Retina (tissue), 1 donor: ENCODE measurements around the gene METTL22.

Experiments used
- DNase-seq: peaks from one replicate; pipeline ENCODE4 v3.0.0-alpha.2; 2016

The METTL22 gene, protein sequence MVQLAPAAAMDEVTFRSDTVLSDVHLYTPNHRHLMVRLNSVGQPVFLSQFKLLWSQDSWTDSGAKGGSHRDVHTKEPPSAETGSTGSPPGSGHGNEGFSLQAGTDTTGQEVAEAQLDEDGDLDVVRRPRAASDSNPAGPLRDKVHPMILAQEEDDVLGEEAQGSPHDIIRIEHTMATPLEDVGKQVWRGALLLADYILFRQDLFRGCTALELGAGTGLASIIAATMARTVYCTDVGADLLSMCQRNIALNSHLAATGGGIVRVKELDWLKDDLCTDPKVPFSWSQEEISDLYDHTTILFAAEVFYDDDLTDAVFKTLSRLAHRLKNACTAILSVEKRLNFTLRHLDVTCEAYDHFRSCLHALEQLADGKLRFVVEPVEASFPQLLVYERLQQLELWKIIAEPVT

DNA sequence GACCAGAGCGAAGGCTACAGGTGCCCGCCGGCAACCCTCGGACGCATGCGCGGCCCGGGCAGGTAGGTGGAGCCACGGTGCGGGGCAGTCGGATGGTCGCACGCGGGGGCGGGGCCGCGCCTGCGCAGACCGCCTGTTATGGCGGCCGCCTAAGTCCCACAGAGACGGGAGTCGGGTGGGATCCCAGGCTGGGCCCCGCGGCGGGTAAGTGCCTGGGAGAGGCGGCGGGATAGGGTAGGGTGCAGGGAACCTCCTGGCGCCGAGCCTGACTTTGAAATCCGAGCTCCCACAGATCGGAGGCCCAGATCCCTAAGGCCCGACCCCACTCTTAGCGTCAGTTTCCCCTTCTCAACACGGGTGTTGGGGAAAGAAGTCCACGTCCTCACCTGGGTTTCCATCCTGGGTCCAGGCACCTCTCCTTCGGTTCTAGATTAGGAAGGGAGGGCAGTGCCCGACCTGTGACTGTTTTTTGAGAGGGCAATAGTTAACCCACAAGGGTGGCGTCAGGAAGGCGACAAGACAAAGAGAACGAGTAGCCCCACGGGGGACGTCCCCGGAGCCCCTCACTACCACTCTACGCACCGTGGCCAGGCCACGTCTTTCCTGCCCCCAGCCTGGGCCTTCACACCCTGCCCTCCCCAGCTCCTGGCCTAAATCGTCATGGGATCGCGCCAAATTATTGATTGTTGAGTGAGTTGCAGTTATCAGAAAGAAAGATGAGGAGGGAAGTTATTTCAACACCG is at the start of gene METTL22:
Gene METTL22 (plus strand): TSS at position 127 of the 743 bp plus-strand sequence. CDS start 3,968 bp downstream, outside the sequence.
- peak; percentile 95 for DNase-seq

DNA sequence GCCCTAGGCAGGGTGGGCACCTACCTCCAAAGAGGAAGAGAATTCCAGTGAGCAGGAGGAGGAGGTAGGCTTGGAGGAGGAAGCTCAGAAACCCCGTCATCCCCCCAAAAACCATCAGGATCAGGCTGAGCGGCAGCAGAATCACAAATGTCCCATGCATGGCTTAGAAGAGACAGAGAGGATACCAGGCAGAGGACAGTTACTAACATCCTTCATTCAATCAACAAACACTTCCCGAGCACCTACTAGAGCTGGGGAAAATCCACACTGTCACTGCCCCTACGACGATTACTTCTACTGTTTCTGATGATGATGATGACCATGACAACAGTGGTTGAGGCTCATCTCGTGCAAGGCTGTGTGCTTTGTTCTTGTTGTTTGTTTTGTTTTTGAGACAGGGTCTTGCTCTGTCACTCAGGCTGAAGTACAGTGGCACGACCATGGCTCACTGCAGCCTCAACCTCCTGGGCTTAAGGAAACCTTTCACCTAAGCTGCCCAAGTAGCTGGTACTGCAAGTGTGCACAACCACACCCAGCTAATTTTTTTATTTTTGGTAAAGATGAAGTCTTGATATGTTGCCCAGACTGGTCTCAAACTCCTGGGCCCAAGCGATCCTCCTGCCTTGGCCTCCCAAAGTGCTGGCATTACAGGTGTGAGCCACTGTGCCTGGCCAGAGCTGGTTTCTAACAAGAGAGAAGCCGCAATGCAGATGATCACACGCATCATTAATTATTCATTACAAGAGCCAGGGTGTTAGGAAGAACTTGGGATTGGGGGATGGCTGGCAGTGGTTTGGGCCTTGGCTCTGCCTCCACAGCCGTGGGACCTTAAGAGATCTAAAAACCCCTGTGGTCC is 49.2 kb upstream of the METTL22 start:
- DNase-seq = no peak

DNA sequence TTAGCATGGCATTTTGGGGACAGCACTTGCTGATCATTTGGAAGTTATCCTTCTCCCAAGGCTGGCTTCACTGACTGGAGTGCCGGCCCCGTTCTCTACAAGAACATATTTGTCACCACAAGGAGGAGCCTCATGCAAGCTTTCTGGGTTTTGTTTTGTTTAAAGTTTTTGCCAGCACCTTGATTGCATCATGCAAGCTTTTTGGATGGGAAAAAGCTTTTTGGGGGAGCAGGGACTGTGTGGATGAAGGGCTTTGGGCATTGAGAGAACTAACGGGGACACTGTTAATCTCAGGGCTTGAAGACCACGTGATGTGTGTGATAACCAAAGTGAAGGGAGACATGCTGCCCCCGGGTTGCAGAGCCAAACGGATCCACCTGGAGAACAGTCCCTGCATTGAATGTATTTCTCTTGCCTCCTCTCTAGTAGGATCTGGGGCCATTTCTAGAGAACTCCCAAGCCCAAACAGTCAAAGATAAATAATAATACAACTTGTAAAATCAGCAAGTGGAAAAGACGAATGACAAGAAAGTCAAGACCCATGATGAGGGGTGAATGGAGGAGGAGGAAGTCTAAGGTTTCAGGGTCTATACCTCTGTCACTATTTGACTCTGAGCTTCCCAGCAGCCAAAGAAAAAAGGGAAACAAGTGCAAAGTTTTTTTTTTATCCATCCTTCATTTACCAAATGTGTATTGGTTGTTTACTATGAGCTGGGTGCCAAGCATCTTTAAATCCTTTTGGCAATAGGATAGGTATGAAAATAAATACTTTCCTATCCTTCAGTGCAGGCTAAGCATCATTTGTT is 48.4 kb upstream of the METTL22 start:
- DNase-seq = peak; percentile 60

DNA sequence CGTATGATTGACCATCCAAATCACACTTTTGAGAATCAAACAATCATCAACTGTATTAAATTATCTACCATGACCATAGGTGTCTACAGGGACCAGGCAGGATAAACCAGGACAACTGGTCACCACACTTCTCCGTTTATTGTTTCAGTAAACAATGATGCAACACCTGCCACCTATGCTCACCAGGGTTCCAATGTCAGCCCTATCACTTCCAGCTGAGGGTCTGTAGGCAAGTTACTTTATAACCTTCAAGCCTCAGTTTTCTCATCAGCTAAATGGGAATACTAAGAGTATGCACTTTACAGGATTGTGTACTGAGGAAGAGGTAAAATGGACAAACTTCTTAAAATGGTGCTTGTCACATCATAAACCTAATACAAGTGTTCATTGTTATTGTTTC is 46.1 kb upstream of the METTL22 start:
- DNase-seq = no peak

GRCh38 chr16:8576141-8577004 is 45.1 kb upstream of the METTL22 start:
- no peak for DNase-seq

DNA sequence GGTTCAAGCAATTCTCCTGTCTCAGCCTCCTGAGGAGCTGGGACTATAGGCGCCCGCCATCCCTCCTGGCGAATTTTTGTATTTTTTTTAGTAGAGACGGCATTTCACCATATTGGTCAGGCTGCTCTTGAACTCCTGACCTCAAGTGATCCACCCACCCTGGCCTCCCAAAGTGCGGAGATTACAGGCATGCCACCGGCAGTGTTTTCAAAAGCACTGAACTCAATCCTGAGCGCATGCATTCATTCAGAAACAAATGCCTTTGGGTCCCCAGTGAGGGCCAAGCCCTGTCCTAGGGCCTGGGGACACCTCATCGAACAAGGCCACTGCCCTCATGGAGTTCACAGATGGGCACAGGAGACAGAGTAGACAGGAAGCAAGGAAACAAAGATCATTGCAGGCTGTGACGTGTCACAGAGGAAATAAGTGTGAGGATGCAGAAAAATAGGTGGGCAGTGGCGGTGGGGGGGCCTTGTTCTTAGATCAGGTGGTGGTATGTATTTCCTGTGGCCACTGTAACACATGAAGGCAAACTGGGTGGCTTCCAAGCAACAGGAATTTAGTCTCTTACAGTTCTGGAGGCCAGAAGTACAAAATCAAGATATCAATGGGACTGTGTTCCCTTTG is 43.7 kb upstream of the METTL22 start:
- no peak for DNase-seq

- no peak for DNase-seq
Measured at GRCh38 chr16:8579559-8579958, 41.9 kb upstream of the METTL22 start.

DNA sequence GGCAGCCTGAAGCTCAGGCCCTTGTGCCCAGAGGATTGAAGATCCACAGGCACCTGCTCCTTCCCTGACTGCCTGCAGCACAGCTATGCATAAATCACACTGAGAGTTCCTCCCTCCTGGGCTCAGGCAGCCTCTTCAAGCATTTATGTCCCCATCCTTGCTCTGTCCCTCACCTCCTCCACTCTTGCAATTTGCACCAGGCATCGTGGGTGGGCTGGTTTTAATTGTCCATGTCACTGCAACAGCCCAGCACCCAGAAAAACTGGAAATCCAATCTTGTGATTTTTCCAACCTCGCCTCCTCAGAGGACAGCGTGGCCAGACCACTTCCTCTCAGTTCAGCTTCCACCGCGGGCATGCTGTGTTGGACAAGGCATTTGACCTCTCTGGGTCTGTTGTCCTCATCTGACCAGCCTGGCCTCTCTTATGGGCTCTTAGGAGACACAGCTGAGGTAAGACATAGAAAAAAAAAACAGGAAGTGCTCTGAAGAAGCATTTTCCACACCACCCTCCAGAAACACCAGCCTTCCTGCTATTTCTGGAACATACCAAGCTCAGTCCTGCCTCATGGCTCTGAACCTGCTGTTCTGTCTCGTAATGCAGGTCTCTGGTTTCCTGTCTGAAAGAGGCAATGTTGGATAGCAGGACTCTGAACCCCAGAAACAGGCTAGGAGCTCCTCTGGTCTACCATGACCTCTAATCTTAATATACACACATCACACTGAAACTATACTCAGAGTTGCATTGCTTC is 39.5 kb upstream of the METTL22 start:
- DNase-seq = no peak

GRCh38 chr16:8583199-8583598 is 38.3 kb upstream of the METTL22 start:
- DNase-seq = no peak

- no peak for DNase-seq
Measured at GRCh38 chr16:8583732-8584131, 37.8 kb upstream of the METTL22 start.

DNA sequence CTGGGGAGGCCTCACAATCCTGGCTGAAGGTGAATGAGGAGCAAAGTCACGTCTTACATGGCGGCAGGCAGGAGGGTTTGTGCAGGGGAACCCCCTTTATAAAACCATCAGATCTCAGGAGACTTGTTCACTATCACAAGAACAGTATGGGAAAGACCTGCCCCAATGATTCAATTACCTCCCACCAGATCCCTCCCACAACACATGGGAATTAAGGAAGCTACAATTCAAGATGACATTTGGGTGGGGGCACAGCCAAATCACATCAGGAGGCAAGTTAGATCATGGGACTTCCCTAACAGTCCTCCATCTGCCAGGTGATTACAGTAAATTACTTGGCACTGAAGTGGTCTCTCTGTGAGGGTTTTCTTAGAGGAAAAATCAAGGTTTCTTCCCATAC is 36.5 kb upstream of the METTL22 start:
- DNase-seq = no peak

DNA sequence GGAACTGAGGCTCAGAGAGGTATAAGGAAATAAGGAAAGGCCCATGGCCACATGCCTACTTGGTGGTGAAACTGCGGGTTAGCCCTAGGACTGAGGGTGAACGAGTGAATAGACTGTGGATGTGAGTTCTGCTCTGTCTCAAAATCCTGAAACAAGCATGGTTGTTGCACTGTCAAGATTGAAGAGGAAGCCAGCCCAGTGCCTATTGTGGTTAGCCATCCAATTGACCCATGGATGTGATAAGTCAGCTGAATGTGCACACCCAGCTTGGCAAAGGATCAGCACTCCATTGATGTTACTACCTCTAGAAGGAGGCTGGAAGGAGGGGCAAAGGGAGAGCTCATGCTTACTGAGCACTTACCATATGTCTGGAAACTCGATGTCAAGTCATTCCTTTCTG is 35.6 kb upstream of the METTL22 start:
- DNase-seq = no peak

GRCh38 chr16:8587065-8587464 is 34.4 kb upstream of the METTL22 start:
- DNase-seq = no peak

DNA sequence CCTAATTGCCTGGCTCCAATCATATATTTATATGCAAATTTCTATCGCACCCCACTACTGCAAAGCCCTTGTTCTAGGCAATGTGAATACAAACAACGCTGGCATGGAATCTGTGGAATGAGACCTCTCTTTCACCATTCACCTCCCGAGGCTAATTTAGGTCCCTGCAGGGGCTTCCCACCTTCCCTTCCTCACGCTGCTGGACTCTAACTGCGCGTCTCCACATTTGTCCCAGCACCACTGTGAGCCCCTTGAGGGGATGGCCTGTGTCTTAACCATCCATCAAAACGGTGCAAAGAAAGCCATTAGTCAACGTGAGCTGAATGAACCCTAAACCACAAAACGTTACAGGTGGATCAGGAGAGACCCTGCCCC is 32.8 kb upstream of the METTL22 start:
- DNase-seq = no peak

GRCh38 chr16:8589057-8589899 is 32.2 kb upstream of the METTL22 start:
- DNase-seq = peak; percentile 56

DNA sequence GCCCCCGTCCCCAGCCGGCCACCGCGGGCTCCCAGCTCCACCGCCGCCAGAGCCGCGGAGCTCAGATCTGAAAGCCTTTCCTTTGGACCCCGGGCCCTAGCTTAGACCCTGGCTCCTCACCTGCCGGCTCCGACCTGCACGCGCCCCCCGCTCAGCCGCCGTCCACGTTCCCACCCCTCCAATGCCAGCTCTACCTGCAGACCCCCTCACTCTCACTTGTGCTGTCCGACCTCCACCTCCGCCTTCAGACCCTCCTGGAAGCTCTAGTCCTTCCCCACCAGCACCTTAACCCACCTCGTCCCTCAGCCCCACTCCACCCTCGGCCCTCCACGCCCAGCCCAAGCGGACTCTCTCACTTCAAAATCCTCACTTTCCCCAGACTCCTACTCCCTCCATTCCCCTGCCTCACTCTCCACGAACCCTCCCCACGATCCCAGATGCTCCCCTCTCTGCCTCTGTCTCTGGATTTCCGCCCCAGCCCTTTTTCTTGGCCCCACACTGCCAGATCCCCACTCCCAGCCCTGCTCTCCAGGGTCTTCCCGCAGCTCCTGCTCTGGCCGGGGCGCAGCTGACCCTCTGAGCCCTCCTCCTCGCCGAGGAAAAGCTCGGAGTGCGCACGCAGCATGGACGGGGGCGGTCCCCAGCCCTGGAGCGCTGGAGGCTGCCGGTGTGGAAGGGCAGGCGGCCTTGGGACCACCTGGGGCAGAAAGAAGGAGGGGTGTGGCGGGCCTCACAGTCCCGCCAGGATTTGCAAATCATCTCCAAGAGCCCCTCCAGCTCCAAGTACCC is 31.4 kb upstream of the METTL22 start, which contains the start of gene TMEM114:
Gene TMEM114 (minus strand): TSS at position 612 of the 789 bp plus-strand sequence. CDS start 673 bp downstream, outside the sequence.
- peak; percentile 56 for DNase-seq

GRCh38 chr16:8590811-8591210 is 30.7 kb upstream of the METTL22 start:
- no peak for DNase-seq

- DNase-seq = no peak
Measured at GRCh38 chr16:8591451-8591850, 30.0 kb upstream of the METTL22 start.
